Fibroblast of lung (primary cell): ENCODE measurements around the gene TTC38.

Experiments used
- EZH2 ChIP-seq: IDR thresholded peaks from 2 replicates; pipeline ENCODE4 v1.5.1; 2012; ENCODE audit warnings: low read length, control low read depth, mild to moderate bottlenecking; ENCODE audit errors: missing control alignments
- TF ChIP-seq, protein P1 (sequence below), 2 donors: IDR thresholded peaks in 1 of 2; conservative IDR thresholded peaks in 1 of 2; 1 replicate in 1 of 2; 2 replicates in 1 of 2; pipeline ENCODE4 v1.5.1; 2011 to 2012; ENCODE audit warnings: low read length in 2 of 2, control low read depth in 1 of 2, inconsistent platforms in 1 of 2, low read depth in 1 of 2, mild to moderate bottlenecking in 1 of 2

DNA sequence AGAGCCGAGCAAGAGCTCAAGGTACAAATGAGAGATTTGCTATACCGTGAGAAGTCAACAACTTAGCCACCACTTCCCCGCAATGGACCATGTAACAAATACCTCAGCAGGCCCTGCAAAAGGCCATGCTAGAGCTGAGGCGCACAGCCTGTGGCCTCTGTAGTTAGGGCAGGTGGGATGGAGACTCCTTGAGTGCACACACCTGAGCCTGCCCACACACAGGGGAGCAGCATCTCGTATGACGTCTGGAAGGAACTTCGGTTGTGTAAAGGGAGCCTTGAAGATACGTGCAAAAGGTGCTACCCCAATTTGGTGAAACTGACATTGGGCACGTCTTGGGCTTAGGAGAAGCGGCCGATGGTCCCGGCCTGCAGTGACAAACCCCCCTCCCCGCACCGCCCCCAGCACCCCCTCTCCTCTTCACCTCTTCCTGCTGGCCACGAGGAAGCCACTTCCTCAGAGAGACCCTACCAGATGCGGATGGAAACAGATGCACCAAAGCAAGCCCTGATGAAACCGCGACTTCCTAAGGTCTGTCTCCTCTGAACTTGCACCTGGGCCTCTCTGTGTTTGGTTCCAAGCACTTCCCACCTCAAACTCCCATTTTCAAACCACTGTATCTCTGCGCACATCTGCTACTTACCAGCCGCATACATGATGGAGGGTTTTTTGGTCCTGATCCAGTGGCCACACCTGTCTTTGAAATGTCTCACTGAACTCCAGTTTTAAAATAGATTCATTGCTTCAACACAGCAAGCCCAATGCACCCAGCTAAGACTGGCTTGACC is 28.4 kb upstream of the TTC38 start:
- TF ChIP-seq EZH2: no peak
- TF ChIP-seq, protein P1, sequence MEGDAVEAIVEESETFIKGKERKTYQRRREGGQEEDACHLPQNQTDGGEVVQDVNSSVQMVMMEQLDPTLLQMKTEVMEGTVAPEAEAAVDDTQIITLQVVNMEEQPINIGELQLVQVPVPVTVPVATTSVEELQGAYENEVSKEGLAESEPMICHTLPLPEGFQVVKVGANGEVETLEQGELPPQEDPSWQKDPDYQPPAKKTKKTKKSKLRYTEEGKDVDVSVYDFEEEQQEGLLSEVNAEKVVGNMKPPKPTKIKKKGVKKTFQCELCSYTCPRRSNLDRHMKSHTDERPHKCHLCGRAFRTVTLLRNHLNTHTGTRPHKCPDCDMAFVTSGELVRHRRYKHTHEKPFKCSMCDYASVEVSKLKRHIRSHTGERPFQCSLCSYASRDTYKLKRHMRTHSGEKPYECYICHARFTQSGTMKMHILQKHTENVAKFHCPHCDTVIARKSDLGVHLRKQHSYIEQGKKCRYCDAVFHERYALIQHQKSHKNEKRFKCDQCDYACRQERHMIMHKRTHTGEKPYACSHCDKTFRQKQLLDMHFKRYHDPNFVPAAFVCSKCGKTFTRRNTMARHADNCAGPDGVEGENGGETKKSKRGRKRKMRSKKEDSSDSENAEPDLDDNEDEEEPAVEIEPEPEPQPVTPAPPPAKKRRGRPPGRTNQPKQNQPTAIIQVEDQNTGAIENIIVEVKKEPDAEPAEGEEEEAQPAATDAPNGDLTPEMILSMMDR (conservative IDR thresholded peaks at IDR 0.05 in 1 of 2, IDR thresholded peaks at IDR 0.05 in 1 of 2; ENCODE audit: low read depth in 1 of 2, low read length in 2 of 2): no peak
